KOPT-K1 (cell line): ENCODE data around the gene ATAD2B.

Source experiments
- H3K27ac ChIP-seq: fragments of 200-600 bp; sonication (generic); 2 replicates; pipeline ENCODE4 v1.5.1; 2016; ENCODE audit warnings: antibody characterized with exemption, mild to moderate bottlenecking, low read depth, low read length; ENCODE audit not compliant: poor library complexity, severe bottlenecking
- H3K36me3 ChIP-seq: fragments of 200-600 bp; sonication (generic); 2 replicates; pipeline ENCODE4 v1.5.1; 2017; ENCODE audit warnings: antibody characterized with exemption, mild to moderate bottlenecking, low read length, moderate library complexity; ENCODE audit not compliant: insufficient read depth
- H3K9me3 ChIP-seq: fragments of 200-600 bp; sonication (generic); 2 replicates; pipeline ENCODE4 v1.5.1; 2017; ENCODE audit warnings: antibody characterized with exemption, low read length, mild to moderate bottlenecking; ENCODE audit not compliant: insufficient read depth, poor library complexity, severe bottlenecking

ATAD2B gene

GRCh38 chr2:23703583-23704385 is 223.1 kb downstream of the ATAD2B start:
- Histone ChIP-seq H3K9me3 (no peaks in the 10 kb centered on the region), H3K36me3 (no peaks in the 10 kb centered on the region; the same call in 1 of the 2 replicates), H3K27ac (no peak overlapping the region)

DNA sequence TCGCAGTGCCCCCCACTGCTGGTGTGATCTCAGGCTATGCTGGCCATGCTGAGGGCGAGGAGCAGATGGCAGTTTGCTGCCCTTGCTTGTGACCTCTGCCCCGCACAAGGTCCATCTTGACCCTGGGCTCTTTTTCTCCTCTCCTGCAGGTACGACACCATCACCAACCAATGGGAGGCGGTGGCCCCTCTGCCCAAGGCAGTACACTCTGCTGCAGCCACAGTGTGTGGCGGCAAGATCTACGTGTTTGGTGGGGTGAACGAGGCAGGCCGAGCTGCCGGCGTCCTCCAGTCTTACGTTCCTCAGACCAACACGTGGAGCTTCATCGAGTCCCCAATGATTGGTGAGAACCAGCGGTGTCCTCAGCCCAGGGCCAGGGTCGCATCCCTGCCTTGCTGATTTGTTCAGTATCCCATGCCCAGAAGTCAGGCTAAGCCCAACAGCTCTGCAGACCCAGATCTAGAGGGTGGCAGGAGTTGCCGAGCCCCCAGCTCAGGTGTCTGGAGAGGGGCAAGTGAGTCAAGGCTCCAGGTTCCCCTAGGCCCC is 223.8 kb downstream of the ATAD2B start:
- H3K36me3 ChIP-seq = no peaks in the 10 kb centered on the region; the same call in 1 of the 2 replicates
- no peak overlapping the region for H3K27ac ChIP-seq
- no peaks in the 10 kb centered on the region for H3K9me3 ChIP-seq

GRCh38 chr2:23700627-23701026 is 226.3 kb downstream of the ATAD2B start:
- Histone ChIP-seq H3K9me3 (no peaks in the 10 kb centered on the region), H3K27ac (no peak overlapping the region), H3K36me3 (no peaks in the 10 kb centered on the region; the same call in 1 of the 2 replicates)

DNA sequence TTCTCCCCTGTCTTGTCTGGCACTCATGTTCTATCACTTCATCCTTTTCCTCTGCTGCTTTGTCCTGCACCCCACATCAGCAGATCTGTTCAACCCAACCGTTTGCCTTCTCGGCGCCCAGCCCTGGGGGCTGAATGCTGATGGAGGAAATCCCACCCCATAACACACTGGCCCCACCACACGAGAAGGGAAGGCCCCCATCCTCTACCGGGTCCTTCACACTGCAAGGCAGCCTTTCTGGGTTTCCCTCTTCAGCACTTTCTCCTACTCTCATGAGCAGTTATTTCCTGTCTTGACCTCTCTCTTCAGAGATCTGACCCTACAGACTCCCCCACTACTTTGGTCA is 227.4 kb downstream of the ATAD2B start:
- Histone ChIP-seq H3K27ac (no peak overlapping the region), H3K9me3 (no peaks in the 10 kb centered on the region), H3K36me3 (no peaks in the 10 kb centered on the region)

- Histone ChIP-seq H3K9me3 (no peaks in the 10 kb centered on the region), H3K27ac (no peak overlapping the region), H3K36me3 (no peaks in the 10 kb centered on the region)
Measured at GRCh38 chr2:23698721-23699579, 228.0 kb downstream of the ATAD2B start.
